CD4-positive, alpha-beta T cell (primary cell): ENCODE results near the gene NANS. TPM values are rescaled to one million over a fixed set of nuclear protein-coding genes. Genes with fewer than 3 reads are reported as not detected.

Source experiments
- ATAC-seq: fragments of 200-7000 bp; cut with Tn5 transposase; one replicate; pipeline ENCODE4 v1.10.0; 2022; ENCODE audit warnings: mild to moderate bottlenecking; ENCODE audit not compliant: poor library complexity
- CTCF ChIA-PET: fragments of 350-600 bp; sonication (Branson Sonifier 250); formaldehyde crosslinking; loops from one replicate; lab custom pipeline; 2021; ENCODE audit warnings: antibody characterized with exemption, inconsistent platforms; lab: Charles Lee
- POLR2A ChIA-PET: fragments of 350-600 bp; sonication (Branson Sonifier 250); formaldehyde crosslinking; loops from one replicate; lab custom pipeline; 2021; ENCODE audit warnings: antibody characterized with exemption, inconsistent platforms; lab: Charles Lee
- DNase-seq, 14 experiments: peaks; one replicate each; pipeline ENCODE4 v3.0.0-alpha.2; 2013 to 2020; ENCODE audit warnings: mixed read lengths in 2 of 14
- H3K27ac ChIP-seq, 2 donors: one replicate each; pipeline versions ENCODE4 v1.5.1 to v1.7.0; 2013; ENCODE audit warnings: low read length in 2 of 2, low read depth in 1 of 2, mild to moderate bottlenecking in 1 of 2
- H3K27me3 ChIP-seq, 2 experiments: 1 replicate in 1 of 2; 2 replicates in 1 of 2; pipeline versions ENCODE4 v1.6.1 to v1.7.0; 2013; ENCODE audit warnings: low read length in 2 of 2, control low read depth in 1 of 2, mild to moderate bottlenecking in 1 of 2, moderate library complexity in 1 of 2; ENCODE audit not compliant: insufficient read depth in 2 of 2, control insufficient read depth in 1 of 2
- H3K36me3 ChIP-seq: one replicate; pipeline ENCODE4 v1.6.1; 2013; ENCODE audit warnings: low read length, control low read depth; ENCODE audit not compliant: insufficient read depth
- H3K4me1 ChIP-seq: one replicate; pipeline ENCODE4 v1.6.1; 2013; ENCODE audit warnings: low read length, control low read depth; ENCODE audit not compliant: insufficient read depth
- H3K4me3 ChIP-seq: one replicate; pipeline ENCODE4 v1.5.1; 2013; ENCODE audit warnings: mild to moderate bottlenecking, low read length, moderate library complexity
- H3K9me3 ChIP-seq, 2 experiments: 1 replicate in 1 of 2; 2 replicates in 1 of 2; pipeline versions ENCODE4 v1.6.1 to v1.7.0; 2013; ENCODE audit warnings: low read length in 2 of 2, mild to moderate bottlenecking in 2 of 2, control low read depth in 1 of 2, moderate library complexity in 1 of 2; ENCODE audit not compliant: control insufficient read depth in 1 of 2, insufficient read depth in 1 of 2
- H3K27ac Mint-ChIP-seq: one replicate; pipeline ENCODE4 v1.8.0; 2020; ENCODE audit warnings: mixed read lengths
- H3K27me3 Mint-ChIP-seq: one replicate; pipeline ENCODE4 v1.8.0; 2021; ENCODE audit warnings: mixed read lengths
- H3K36me3 Mint-ChIP-seq: one replicate; pipeline ENCODE4 v1.8.0; 2021; ENCODE audit warnings: low read depth, mixed read lengths
- H3K4me1 Mint-ChIP-seq: one replicate; pipeline ENCODE4 v1.8.0; 2021; ENCODE audit warnings: low read depth, mixed read lengths
- H3K4me3 Mint-ChIP-seq: one replicate; pipeline ENCODE4 v1.8.0; 2020; ENCODE audit warnings: mild to moderate bottlenecking, mixed read lengths
- H3K9me3 Mint-ChIP-seq: one replicate; pipeline ENCODE4 v1.8.0; 2020; ENCODE audit warnings: mixed read lengths
- intact Hi-C, 2 experiments: fragments of 100-400 bp; cut with DNase I in 1 of 2; cut with micrococcal nuclease in 1 of 2; formaldehyde crosslinking; loops; one replicate each; pipeline versions ENCODE4 v1.15.1 to v1.9.0; 2023 to 2025; cut with DNase I, micrococcal nuclease
- total RNA-seq, 174 experiments: library from RNA in 2 of 174; stranded (reverse) in 2 of 174; gene quantifications; one replicate each; pipeline ENCODE4 v1.2.3 and lab custom pipeline; 2021 to 2026
- TF ChIP-seq, protein P1 (sequence below): fragments of 200-600 bp; IDR thresholded peaks from one replicate; pipeline ENCODE4 v1.8.0; 2022; ENCODE audit warnings: antibody characterized with exemption, mild to moderate bottlenecking

Gene NANS
- total RNA-seq, 2 experiments from 2014 or later, result 70.5 to 74.0 TPM

DNA sequence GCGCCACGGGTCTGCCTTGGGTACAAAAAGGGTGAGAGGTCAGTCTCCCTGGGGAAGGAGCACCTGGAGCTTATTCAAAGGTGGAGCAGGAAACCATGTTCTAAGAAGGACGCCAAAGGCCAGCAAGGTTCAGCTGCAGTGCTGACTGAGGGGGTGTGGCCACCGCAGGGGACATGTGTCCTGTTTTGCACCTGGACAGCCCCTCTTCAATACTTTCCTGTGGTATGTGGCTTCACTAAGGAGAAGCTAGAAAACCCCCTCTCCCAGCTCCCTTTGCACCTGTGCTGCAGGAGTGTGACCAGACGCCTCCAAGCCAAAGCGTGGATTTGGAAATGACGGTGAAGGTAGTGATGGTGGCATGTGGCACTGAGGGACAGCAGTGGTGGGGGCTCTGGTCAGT is 38.9 kb downstream of the NANS start:
- ATAC-seq, result no peak
- peaks cover 76% of the 10 kb centered on the region for H3K4me1 ChIP-seq

DNA sequence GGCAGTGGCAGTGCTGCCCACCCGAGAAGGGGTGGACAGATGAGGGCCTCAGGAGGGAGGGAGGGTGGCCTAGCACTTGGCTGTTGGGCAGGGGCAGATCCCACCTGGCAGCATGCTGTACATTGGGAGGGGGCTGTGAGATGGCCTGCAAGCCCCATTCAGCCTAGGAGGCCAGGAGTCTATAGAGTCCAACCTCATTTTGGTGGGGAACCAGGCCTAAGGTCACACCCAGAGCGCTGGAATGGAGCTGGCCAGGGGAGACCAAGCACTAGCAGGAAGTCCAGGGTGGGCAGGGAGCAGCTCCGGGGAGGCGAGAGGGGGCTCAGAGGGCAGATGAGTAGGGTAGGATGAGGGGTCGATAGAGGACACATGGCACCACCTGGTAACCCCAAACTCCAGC is 39.6 kb downstream of the NANS start:
- H3K27me3 ChIP-seq, result no peaks in the 10 kb centered on the region
- Mint-ChIP-seq H3K9me3 (no peaks in the 10 kb centered on the region), H3K4me3 (no peak overlapping the region), H3K27ac (peak overlapping the region; percentile 91), H3K36me3 (peaks cover 71% of the 10 kb centered on the region), H3K4me1 (peaks cover 71% of the 10 kb centered on the region), H3K27me3 (no peaks in the 10 kb centered on the region)
- peaks cover 77% of the 10 kb centered on the region for H3K36me3 ChIP-seq
- CTCF ChIA-PET, result interaction anchor here (5.2 kb wide), 1 partner anchor 22 kb away, joined by 20 read pairs; the partner anchor contains the start of gene TRIM14
- no peaks in the 10 kb centered on the region for H3K9me3 ChIP-seq
- intact Hi-C loops, result no loop called here
- POLR2A ChIA-PET, result interaction anchor here (1.2 to 6.4 kb wide), 2 partner anchors 24 to 160 kb away, joined by 4 to 138 read pairs; partner anchors contain the start of genes TBC1D2 and TRIM14
- no peak for ATAC-seq
- TF ChIP-seq, protein P1, sequence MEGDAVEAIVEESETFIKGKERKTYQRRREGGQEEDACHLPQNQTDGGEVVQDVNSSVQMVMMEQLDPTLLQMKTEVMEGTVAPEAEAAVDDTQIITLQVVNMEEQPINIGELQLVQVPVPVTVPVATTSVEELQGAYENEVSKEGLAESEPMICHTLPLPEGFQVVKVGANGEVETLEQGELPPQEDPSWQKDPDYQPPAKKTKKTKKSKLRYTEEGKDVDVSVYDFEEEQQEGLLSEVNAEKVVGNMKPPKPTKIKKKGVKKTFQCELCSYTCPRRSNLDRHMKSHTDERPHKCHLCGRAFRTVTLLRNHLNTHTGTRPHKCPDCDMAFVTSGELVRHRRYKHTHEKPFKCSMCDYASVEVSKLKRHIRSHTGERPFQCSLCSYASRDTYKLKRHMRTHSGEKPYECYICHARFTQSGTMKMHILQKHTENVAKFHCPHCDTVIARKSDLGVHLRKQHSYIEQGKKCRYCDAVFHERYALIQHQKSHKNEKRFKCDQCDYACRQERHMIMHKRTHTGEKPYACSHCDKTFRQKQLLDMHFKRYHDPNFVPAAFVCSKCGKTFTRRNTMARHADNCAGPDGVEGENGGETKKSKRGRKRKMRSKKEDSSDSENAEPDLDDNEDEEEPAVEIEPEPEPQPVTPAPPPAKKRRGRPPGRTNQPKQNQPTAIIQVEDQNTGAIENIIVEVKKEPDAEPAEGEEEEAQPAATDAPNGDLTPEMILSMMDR, result no peak
- DNase-seq, result no peak
- H3K4me3 ChIP-seq, result no peak overlapping the region
- H3K4me1 ChIP-seq, result peaks cover 80% of the 10 kb centered on the region
- no peak overlapping the region for H3K27ac ChIP-seq

More for the DNA sequence above, 38.9 kb downstream of the NANS start:
- peaks cover 70% of the 10 kb centered on the region for H3K4me1 Mint-ChIP-seq
- intact Hi-C loops, result no loop called here
- H3K4me3 ChIP-seq, result no peak overlapping the region
- TF ChIP-seq, protein P1, result no peak
- no peaks in the 10 kb centered on the region for H3K9me3 Mint-ChIP-seq
- H3K27me3 ChIP-seq, result no peaks in the 10 kb centered on the region
- H3K27ac Mint-ChIP-seq, result peak overlapping the region; percentile 69
- peaks cover 82% of the 10 kb centered on the region for H3K36me3 ChIP-seq
- DNase-seq, result peak in 1 of 14 experiments; percentile 22
- H3K27me3 Mint-ChIP-seq, result no peaks in the 10 kb centered on the region
- no peak overlapping the region for H3K27ac ChIP-seq
- H3K9me3 ChIP-seq, result no peaks in the 10 kb centered on the region
- ChIA-PET CTCF (no interaction called here), POLR2A (no interaction called here)
- H3K36me3 Mint-ChIP-seq, result peaks cover 78% of the 10 kb centered on the region
- no peak overlapping the region for H3K4me3 Mint-ChIP-seq

DNA sequence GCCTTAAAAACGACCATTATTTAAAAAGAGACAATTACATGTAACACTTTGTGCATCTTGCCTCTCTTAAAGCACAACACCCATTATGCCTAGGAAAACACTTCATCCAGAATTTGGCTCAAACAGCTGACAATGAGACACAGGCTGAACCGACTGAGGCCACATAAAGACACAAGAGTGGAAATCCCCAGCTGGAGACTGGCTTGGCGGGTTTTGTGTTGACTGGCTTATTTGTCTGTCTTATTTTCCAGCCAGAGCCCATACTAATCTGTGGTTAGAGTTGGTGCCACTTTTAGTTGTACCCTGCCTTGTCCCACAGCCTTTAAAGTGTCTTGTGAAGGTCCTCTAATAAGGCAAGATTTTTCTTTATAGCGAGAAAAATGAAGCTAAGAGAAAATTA is 41.3 kb downstream of the NANS start:
- peak overlapping the region; percentile 22 for H3K4me3 Mint-ChIP-seq
- H3K4me3 ChIP-seq, result no peak overlapping the region
- H3K36me3 Mint-ChIP-seq, result peaks cover 66% of the 10 kb centered on the region
- intact Hi-C loops, result no loop called here
- POLR2A ChIA-PET, result interaction anchor here (0.6 to 6.4 kb wide), 9 partner anchors 11 to 159 kb away, joined by 3 to 138 read pairs (median 3); partner anchors contain the start of gene TRIM14
- H3K27me3 ChIP-seq, result no peaks in the 10 kb centered on the region
- H3K36me3 ChIP-seq, result peaks cover 63% of the 10 kb centered on the region
- TF ChIP-seq, protein P1, result no peak
- no peaks in the 10 kb centered on the region for H3K9me3 Mint-ChIP-seq
- DNase-seq, result peak in 9 of 14 experiments; percentile 32 to 78 (median 41)
- no peaks in the 10 kb centered on the region for H3K27me3 Mint-ChIP-seq
- H3K27ac Mint-ChIP-seq, result peak overlapping the region; percentile 91
- peak overlapping the region in 1 of 2 donors; percentile 28 for H3K27ac ChIP-seq
- CTCF ChIA-PET, result interaction anchor here (0.9 to 5.2 kb wide), 5 partner anchors 11 to 174 kb away, joined by 3 to 20 read pairs (median 5); partner anchors contain the start of gene TRIM14
- no peaks in the 10 kb centered on the region for H3K9me3 ChIP-seq
- peaks cover 81% of the 10 kb centered on the region for H3K4me1 Mint-ChIP-seq
- ATAC-seq, result no peak
- peaks cover 95% of the 10 kb centered on the region for H3K4me1 ChIP-seq
